ENCODE data around the gene ENTPD3.

DNA sequence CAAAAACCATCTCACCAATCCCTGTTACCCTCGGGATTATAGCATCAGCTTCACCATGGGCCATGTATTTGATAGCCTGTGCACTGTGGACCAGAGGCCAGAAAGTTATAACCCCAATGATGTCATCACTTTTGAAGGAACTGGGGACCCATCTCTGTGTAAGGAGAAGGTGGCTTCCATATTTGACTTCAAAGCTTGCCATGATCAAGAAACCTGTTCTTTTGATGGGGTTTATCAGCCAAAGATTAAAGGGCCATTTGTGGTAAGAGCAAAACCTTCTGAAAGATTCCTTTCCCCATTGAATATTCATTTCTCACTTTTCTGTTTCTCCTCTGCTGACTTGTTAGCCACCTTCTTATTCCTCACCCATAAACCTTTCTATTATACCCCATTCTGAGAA, 35.9 kb downstream of the ENTPD3 start:
- TF ChIP-seq POLR2A (IDR thresholded peaks at IDR 0.05; ENCODE audit: low read length) (no peak), GATA1 (IDR thresholded peaks at IDR 0.05; ENCODE audit: low read depth, low read length) (no peak)
